ENCODE results near the gene SMPD1.

SMPD1 gene

GRCh38 chr11:6405052-6405667 lies 14.9 kb downstream of the SMPD1 start:
- TF ChIP-seq TAF1 (IDR thresholded peaks at IDR 0.05; ENCODE audit: borderline replicate concordance, insufficient read depth, low read length) (no peak), FOXP2 (optimal IDR thresholded peaks at IDR 0.05; ENCODE audit: borderline replicate concordance, extremely low read depth, extremely low read length, insufficient read depth) (no peak), POLR2AphosphoS5 (IDR thresholded peaks at IDR 0.05; ENCODE audit: low read depth, low read length) (no peak), SIN3A (IDR thresholded peaks at IDR 0.05; ENCODE audit: borderline replicate concordance, insufficient read depth, low read length) (no peak)
- TF ChIP-seq, protein P1, sequence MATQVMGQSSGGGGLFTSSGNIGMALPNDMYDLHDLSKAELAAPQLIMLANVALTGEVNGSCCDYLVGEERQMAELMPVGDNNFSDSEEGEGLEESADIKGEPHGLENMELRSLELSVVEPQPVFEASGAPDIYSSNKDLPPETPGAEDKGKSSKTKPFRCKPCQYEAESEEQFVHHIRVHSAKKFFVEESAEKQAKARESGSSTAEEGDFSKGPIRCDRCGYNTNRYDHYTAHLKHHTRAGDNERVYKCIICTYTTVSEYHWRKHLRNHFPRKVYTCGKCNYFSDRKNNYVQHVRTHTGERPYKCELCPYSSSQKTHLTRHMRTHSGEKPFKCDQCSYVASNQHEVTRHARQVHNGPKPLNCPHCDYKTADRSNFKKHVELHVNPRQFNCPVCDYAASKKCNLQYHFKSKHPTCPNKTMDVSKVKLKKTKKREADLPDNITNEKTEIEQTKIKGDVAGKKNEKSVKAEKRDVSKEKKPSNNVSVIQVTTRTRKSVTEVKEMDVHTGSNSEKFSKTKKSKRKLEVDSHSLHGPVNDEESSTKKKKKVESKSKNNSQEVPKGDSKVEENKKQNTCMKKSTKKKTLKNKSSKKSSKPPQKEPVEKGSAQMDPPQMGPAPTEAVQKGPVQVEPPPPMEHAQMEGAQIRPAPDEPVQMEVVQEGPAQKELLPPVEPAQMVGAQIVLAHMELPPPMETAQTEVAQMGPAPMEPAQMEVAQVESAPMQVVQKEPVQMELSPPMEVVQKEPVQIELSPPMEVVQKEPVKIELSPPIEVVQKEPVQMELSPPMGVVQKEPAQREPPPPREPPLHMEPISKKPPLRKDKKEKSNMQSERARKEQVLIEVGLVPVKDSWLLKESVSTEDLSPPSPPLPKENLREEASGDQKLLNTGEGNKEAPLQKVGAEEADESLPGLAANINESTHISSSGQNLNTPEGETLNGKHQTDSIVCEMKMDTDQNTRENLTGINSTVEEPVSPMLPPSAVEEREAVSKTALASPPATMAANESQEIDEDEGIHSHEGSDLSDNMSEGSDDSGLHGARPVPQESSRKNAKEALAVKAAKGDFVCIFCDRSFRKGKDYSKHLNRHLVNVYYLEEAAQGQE (IDR thresholded peaks at IDR 0.05; ENCODE audit: insufficient read depth in 1 of 2, low read depth in 2 of 2, low read length in 2 of 2), result no peak

DNA sequence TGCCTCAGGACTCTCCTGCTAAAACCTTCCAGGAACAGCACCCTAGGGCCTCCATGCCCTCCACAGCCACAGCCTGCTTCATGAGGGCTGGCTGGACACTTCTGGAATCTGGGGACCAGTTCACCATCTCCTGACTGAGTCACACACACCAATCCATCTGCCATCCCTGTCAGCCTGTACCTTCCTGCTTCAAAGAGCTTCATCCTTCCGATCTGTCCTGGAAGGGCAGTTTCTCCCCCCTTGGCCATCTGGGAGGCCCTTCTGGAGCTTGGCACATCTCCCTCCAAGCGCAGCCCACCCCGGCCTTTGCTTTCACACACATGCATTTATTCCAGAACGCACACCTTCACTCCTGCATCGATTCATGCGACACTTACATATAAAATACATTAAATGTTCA lies 15.6 kb downstream of the SMPD1 start:
- TF ChIP-seq SIN3A (IDR thresholded peaks at IDR 0.05; ENCODE audit: borderline replicate concordance, insufficient read depth, low read length), result no peak
- TF ChIP-seq FOXP2 (optimal IDR thresholded peaks at IDR 0.05; ENCODE audit: borderline replicate concordance, extremely low read depth, extremely low read length, insufficient read depth), result no peak
- TF ChIP-seq POLR2AphosphoS5 (IDR thresholded peaks at IDR 0.05; ENCODE audit: low read depth, low read length), result no peak
- TF ChIP-seq, protein P1 (IDR thresholded peaks at IDR 0.05; ENCODE audit: insufficient read depth in 1 of 2, low read depth in 2 of 2, low read length in 2 of 2), result no peak
- TF ChIP-seq TAF1 (IDR thresholded peaks at IDR 0.05; ENCODE audit: borderline replicate concordance, insufficient read depth, low read length), result no peak

DNA sequence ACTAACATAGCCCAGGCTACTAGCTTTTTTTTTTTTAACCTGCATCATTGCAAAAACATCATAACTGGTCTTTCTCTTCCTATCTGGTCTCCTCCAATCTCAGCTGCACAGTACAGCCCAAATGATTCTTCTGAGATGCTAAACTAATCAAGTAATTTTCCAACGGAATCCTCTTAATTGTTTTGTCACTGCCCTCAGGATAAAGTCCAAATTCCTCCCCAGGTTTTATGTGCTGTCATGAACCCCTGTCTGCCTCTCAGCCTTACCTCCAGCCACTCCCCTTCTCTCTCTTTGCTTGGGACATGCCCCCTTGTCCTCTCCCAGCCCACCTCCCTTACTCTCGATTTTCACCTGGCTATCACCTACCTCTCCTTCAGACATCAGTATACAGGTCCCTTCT lies 16.1 kb downstream of the SMPD1 start:
- TF ChIP-seq FOXP2 (optimal IDR thresholded peaks at IDR 0.05; ENCODE audit: borderline replicate concordance, extremely low read depth, extremely low read length, insufficient read depth) (no peak), SIN3A (IDR thresholded peaks at IDR 0.05; ENCODE audit: borderline replicate concordance, insufficient read depth, low read length) (no peak), TAF1 (IDR thresholded peaks at IDR 0.05; ENCODE audit: borderline replicate concordance, insufficient read depth, low read length) (no peak), POLR2AphosphoS5 (IDR thresholded peaks at IDR 0.05; ENCODE audit: low read depth, low read length) (no peak)
- TF ChIP-seq, protein P1 (IDR thresholded peaks at IDR 0.05; ENCODE audit: insufficient read depth in 1 of 2, low read depth in 2 of 2, low read length in 2 of 2), result no peak

GRCh38 chr11:6410695-6411430 lies 20.6 kb downstream of the SMPD1 start:
- TF ChIP-seq, protein P1 (IDR thresholded peaks at IDR 0.05; ENCODE audit: insufficient read depth in 1 of 2, low read depth in 2 of 2, low read length in 2 of 2), result no peak
- TF ChIP-seq TAF1 (IDR thresholded peaks at IDR 0.05; ENCODE audit: borderline replicate concordance, insufficient read depth, low read length), result no peak
- no peak for TF ChIP-seq SIN3A (IDR thresholded peaks at IDR 0.05; ENCODE audit: borderline replicate concordance, insufficient read depth, low read length)
- no peak for TF ChIP-seq FOXP2 (optimal IDR thresholded peaks at IDR 0.05; ENCODE audit: borderline replicate concordance, extremely low read depth, extremely low read length, insufficient read depth)
- TF ChIP-seq POLR2AphosphoS5 (IDR thresholded peaks at IDR 0.05; ENCODE audit: low read depth, low read length), result no peak

All from PFSK-1 (cell line).